Measurements from ENCODE around the gene DPP4.

GRCh38 chr2:162106746-162107145 lies 32.7 kb upstream of the DPP4 start:
- TF ChIP-seq, protein P1, sequence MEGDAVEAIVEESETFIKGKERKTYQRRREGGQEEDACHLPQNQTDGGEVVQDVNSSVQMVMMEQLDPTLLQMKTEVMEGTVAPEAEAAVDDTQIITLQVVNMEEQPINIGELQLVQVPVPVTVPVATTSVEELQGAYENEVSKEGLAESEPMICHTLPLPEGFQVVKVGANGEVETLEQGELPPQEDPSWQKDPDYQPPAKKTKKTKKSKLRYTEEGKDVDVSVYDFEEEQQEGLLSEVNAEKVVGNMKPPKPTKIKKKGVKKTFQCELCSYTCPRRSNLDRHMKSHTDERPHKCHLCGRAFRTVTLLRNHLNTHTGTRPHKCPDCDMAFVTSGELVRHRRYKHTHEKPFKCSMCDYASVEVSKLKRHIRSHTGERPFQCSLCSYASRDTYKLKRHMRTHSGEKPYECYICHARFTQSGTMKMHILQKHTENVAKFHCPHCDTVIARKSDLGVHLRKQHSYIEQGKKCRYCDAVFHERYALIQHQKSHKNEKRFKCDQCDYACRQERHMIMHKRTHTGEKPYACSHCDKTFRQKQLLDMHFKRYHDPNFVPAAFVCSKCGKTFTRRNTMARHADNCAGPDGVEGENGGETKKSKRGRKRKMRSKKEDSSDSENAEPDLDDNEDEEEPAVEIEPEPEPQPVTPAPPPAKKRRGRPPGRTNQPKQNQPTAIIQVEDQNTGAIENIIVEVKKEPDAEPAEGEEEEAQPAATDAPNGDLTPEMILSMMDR (conservative IDR thresholded peaks at IDR 0.05; ENCODE audit: low read depth, low read length), result no peak
- no peak for TF ChIP-seq EZH2 (IDR thresholded peaks at IDR 0.05; ENCODE audit: borderline replicate concordance, low read depth, low read length, poor library complexity, severe bottlenecking)

Measured in A673 (cell line).